Measurements from ENCODE around the gene ZNF562.
"Not testable (repeated sequence)": the region's sequence is repeated elsewhere in the genome, so short reads cannot be mapped to it uniquely, and the experiment has no call there.

ZNF562 gene

DNA sequence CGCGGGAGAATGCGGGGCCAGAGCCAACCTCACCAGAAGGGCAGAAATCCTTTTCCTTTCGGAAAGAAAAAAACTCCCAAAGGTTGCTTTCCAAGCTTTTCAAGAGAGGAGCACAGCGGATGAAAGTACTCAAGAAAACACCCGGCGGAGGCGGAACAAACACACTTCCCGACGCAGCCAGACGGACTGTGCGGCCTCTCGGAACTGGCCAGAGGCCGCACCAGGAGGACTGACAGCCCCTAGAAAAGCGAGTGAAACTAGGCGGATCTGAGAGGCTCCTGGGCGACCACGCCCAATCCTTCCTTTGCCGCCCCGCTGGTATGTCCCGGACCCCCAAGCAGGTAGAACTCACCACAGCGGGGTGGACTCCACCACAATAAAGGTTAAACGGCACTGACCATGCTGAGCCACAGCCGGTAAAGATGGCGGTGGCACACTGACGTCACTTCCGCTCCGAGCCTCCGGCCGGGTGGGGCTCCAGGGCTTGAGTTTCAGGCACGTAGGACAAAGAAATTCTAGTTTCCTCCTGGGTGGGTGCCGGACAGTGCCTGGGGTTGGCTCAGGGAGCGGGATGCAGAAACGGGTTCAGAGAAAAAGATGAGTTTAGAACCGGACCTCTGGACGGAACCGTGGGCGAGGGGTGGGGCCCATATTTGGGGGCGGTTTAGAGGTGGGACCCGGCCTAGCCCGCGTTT, at the start of gene ZNF562:
Gene ZNF562 (minus strand): TSS at position 438 of the 695 bp plus-strand sequence. CDS start 14,356 bp downstream, outside the sequence.
- Histone ChIP-seq H3K36me3 (ENCODE audit: insufficient read depth, low read length) (peaks cover 33% of the 10 kb centered on the region), H3K4me1 (ENCODE audit: control insufficient read depth, insufficient read depth, low read length, unreplicated experiment) (no peaks in the 10 kb centered on the region), H3K4me3 (ENCODE audit: low read depth, low read length) (peak within 1 kb of the TSS; percentile 100), H3K27me3 (ENCODE audit: insufficient read depth, low read length) (no peaks in the 10 kb centered on the region), H3K27ac (ENCODE audit: low read depth, low read length) (peak within 1 kb of the TSS; percentile 97), H3K79me2 (ENCODE audit: control insufficient read depth, insufficient read depth, low read length, unreplicated experiment) (peaks cover 51% of the 10 kb centered on the region), H2AFZ (ENCODE audit: low read length, unreplicated experiment) (peak within 1 kb of the TSS; percentile 97)

DNA sequence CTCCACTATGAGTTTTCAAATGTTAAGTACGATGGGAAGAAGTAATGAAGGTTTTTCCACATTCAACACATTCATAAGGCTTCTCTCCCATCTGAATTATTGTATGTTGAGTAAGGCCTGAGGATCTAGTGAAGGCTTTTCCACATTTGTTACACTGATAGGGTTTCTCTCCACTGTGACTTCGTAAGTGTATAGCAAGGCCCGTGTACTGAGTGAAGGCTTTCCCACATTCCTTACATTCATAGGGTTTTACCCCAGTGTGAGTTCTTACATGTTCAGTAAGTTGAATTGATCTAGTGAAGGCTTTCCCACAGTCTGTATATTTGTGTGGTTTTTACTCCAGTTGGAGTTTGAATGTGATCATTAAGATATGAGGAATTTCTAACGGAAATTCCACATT, 49.3 kb upstream of the ZNF562 start:
- no peak overlapping the region for H3K4me3 ChIP-seq (ENCODE audit: low read depth, low read length)
- H3K4me1 ChIP-seq (ENCODE audit: control insufficient read depth, insufficient read depth, low read length, unreplicated experiment) = no peaks in the 10 kb centered on the region
- no peak overlapping the region for H2AFZ ChIP-seq (ENCODE audit: low read length, unreplicated experiment)
- H3K79me2 ChIP-seq (ENCODE audit: control insufficient read depth, insufficient read depth, low read length, unreplicated experiment) = no peaks in the 10 kb centered on the region
- no peaks in the 10 kb centered on the region for H3K36me3 ChIP-seq (ENCODE audit: insufficient read depth, low read length)
- H3K27ac ChIP-seq (ENCODE audit: low read depth, low read length) = no peak overlapping the region
- peaks cover 23% of the 10 kb centered on the region for H3K27me3 ChIP-seq (ENCODE audit: insufficient read depth, low read length)

DNA sequence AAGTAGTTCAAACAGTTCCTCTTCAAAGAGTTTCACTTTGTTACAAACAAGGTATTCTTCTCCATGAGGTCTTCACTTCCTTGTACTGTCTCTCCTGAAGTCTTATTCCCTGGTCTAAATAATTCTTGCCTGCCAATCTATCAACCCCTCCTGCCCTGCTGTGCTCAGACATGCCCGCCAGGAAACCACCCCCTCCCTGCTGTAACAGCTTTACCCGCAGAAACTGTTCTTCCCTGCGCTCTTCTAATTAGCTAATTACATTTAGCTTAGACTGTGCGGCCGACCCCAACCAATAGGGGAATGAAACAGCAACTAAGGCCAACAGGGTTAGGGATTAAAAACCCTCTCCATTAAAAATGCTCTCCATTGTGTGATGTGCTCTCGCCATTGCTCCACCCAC, 47.0 kb upstream of the ZNF562 start:
- H2AFZ ChIP-seq (ENCODE audit: low read length, unreplicated experiment) = no peak overlapping the region
- peak overlapping the region; percentile 25; the same call in 1 of the 2 replicates for H3K4me3 ChIP-seq (ENCODE audit: low read depth, low read length)
- H3K27ac ChIP-seq (ENCODE audit: low read depth, low read length) = no peak overlapping the region
- no peaks in the 10 kb centered on the region for H3K79me2 ChIP-seq (ENCODE audit: control insufficient read depth, insufficient read depth, low read length, unreplicated experiment)
- H3K27me3 ChIP-seq (ENCODE audit: insufficient read depth, low read length) = peaks cover 18% of the 10 kb centered on the region; the same call in 1 of the 2 replicates
- H3K4me1 ChIP-seq (ENCODE audit: control insufficient read depth, insufficient read depth, low read length, unreplicated experiment) = no peaks in the 10 kb centered on the region
- H3K36me3 ChIP-seq (ENCODE audit: insufficient read depth, low read length) = no peaks in the 10 kb centered on the region

DNA sequence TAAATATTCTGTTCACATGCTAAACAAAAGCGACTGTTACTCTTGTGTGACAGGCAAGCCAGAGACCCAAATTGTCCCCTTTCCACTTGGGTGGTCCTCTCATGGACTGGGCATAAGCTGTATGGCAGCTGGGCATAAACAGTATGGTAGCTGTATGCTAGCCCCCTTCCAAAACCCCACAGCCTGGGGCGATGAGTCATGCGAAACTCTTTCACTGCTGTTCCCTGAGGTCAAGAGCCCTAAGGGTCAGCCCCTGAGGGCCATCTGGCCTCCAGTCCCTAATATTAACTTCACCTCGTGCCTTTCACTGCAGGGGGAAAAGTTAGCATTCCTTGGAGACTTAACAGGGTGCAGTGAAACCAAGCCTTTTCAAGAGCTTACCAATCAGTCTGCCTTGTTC, 45.6 kb upstream of the ZNF562 start:
- no peak overlapping the region for H2AFZ ChIP-seq (ENCODE audit: low read length, unreplicated experiment)
- no peaks in the 10 kb centered on the region for H3K4me1 ChIP-seq (ENCODE audit: control insufficient read depth, insufficient read depth, low read length, unreplicated experiment)
- peaks cover 18% of the 10 kb centered on the region; the same call in 1 of the 2 replicates for H3K27me3 ChIP-seq (ENCODE audit: insufficient read depth, low read length)
- no peaks in the 10 kb centered on the region for H3K36me3 ChIP-seq (ENCODE audit: insufficient read depth, low read length)
- H3K4me3 ChIP-seq (ENCODE audit: low read depth, low read length) = no peak overlapping the region
- no peak overlapping the region for H3K27ac ChIP-seq (ENCODE audit: low read depth, low read length)
- H3K79me2 ChIP-seq (ENCODE audit: control insufficient read depth, insufficient read depth, low read length, unreplicated experiment) = no peaks in the 10 kb centered on the region

DNA sequence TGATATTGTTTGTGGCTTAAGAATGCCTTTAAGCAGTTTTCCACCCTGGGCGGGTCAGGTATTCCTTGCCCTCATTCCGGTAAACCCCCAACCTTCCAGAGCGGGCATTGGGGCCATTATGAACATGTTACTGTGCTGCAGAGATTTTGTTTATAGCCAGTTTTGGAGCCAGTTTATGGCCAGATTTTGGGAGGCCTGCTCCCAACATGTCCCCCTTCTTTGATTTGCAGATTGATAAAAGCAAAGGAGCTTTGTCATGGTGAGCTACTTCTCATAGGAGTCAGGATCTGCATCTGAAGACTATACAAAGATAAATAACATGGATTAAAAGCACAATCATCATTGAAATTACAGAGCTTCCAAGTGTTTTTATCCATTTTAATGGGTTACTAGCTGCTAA, 36.9 kb upstream of the ZNF562 start:
- no peaks in the 10 kb centered on the region for H3K36me3 ChIP-seq (ENCODE audit: insufficient read depth, low read length)
- no peak overlapping the region for H3K27ac ChIP-seq (ENCODE audit: low read depth, low read length)
- no peak overlapping the region for H2AFZ ChIP-seq (ENCODE audit: low read length, unreplicated experiment)

GRCh38 chr19:9709305-9709704, 34.4 kb upstream of the ZNF562 start:
- Histone ChIP-seq H3K27ac (ENCODE audit: low read depth, low read length) (no peak overlapping the region), H3K4me3 (ENCODE audit: low read depth, low read length) (no peak overlapping the region), H2AFZ (ENCODE audit: low read length, unreplicated experiment) (no peak overlapping the region), H3K79me2 (ENCODE audit: control insufficient read depth, insufficient read depth, low read length, unreplicated experiment) (no peaks in the 10 kb centered on the region), H3K36me3 (ENCODE audit: insufficient read depth, low read length) (no peaks in the 10 kb centered on the region), H3K27me3 (ENCODE audit: insufficient read depth, low read length) (peaks cover under 1% of the 10 kb centered on the region; the same call in 1 of the 2 replicates), H3K4me1 (ENCODE audit: control insufficient read depth, insufficient read depth, low read length, unreplicated experiment) (no peaks in the 10 kb centered on the region)

More for the DNA sequence above, 36.9 kb upstream of the ZNF562 start:
- H3K4me3 ChIP-seq (ENCODE audit: low read depth, low read length) = no peak overlapping the region
- H3K79me2 ChIP-seq (ENCODE audit: control insufficient read depth, insufficient read depth, low read length, unreplicated experiment) = no peaks in the 10 kb centered on the region
- H3K27me3 ChIP-seq (ENCODE audit: insufficient read depth, low read length) = peaks cover 8% of the 10 kb centered on the region; the same call in 1 of the 2 replicates
- no peaks in the 10 kb centered on the region for H3K4me1 ChIP-seq (ENCODE audit: control insufficient read depth, insufficient read depth, low read length, unreplicated experiment)

- no peaks in the 10 kb centered on the region for H3K27me3 ChIP-seq (ENCODE audit: insufficient read depth, low read length)
- no peak overlapping the region for H3K27ac ChIP-seq (ENCODE audit: low read depth, low read length)
- no peak overlapping the region for H3K4me3 ChIP-seq (ENCODE audit: low read depth, low read length)
- H3K36me3 ChIP-seq (ENCODE audit: insufficient read depth, low read length) = no peaks in the 10 kb centered on the region
- no peak overlapping the region for H2AFZ ChIP-seq (ENCODE audit: low read length, unreplicated experiment)
- no peaks in the 10 kb centered on the region for H3K4me1 ChIP-seq (ENCODE audit: control insufficient read depth, insufficient read depth, low read length, unreplicated experiment)
- no peaks in the 10 kb centered on the region for H3K79me2 ChIP-seq (ENCODE audit: control insufficient read depth, insufficient read depth, low read length, unreplicated experiment)
Observed at GRCh38 chr19:9705836-9706235, 30.9 kb upstream of the ZNF562 start.

- Histone ChIP-seq H3K4me3 (ENCODE audit: low read depth, low read length) (no peak overlapping the region), H3K4me1 (ENCODE audit: control insufficient read depth, insufficient read depth, low read length, unreplicated experiment) (no peaks in the 10 kb centered on the region), H3K79me2 (ENCODE audit: control insufficient read depth, insufficient read depth, low read length, unreplicated experiment) (no peaks in the 10 kb centered on the region), H2AFZ (ENCODE audit: low read length, unreplicated experiment) (no peak overlapping the region), H3K27me3 (ENCODE audit: insufficient read depth, low read length) (no peaks in the 10 kb centered on the region), H3K36me3 (ENCODE audit: insufficient read depth, low read length) (no peaks in the 10 kb centered on the region), H3K27ac (ENCODE audit: low read depth, low read length) (no peak overlapping the region)
Observed at GRCh38 chr19:9702186-9702585, 27.3 kb upstream of the ZNF562 start.

GRCh38 chr19:9700229-9700981, 25.5 kb upstream of the ZNF562 start:
- Histone ChIP-seq H3K79me2 (ENCODE audit: control insufficient read depth, insufficient read depth, low read length, unreplicated experiment) (no peaks in the 10 kb centered on the region), H3K4me3 (ENCODE audit: low read depth, low read length) (no peak overlapping the region), H2AFZ (ENCODE audit: low read length, unreplicated experiment) (no peak overlapping the region), H3K27me3 (ENCODE audit: insufficient read depth, low read length) (no peaks in the 10 kb centered on the region), H3K27ac (ENCODE audit: low read depth, low read length) (no peak overlapping the region), H3K4me1 (ENCODE audit: control insufficient read depth, insufficient read depth, low read length, unreplicated experiment) (no peaks in the 10 kb centered on the region), H3K36me3 (ENCODE audit: insufficient read depth, low read length) (no peaks in the 10 kb centered on the region)

DNA sequence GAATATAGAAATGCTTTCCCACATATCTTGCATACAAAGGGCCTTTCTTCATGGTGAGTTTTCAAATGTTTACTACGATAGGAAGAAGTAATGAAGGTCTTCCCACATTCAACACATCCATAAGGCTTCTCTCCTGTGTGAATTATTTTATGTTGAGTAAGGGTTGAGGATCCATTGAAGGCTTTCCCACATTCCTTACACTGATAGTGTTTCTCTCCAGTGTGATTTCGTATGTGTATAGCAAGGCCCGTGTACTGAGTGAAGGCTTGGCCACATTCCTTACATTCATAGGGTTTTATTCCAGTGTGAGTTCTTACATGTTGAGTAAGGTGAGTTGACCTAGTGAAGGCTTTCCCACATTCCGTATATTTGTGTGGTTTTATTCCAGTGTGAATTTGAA, 15.4 kb upstream of the ZNF562 start:
- not testable (repeated sequence) for H3K4me3 ChIP-seq (ENCODE audit: low read depth, low read length); H3K79me2 ChIP-seq (ENCODE audit: control insufficient read depth, insufficient read depth, low read length, unreplicated experiment); H3K27me3 ChIP-seq (ENCODE audit: insufficient read depth, low read length); H3K27ac ChIP-seq (ENCODE audit: low read depth, low read length); H2AFZ ChIP-seq (ENCODE audit: low read length, unreplicated experiment); H3K4me1 ChIP-seq (ENCODE audit: control insufficient read depth, insufficient read depth, low read length, unreplicated experiment); H3K36me3 ChIP-seq (ENCODE audit: insufficient read depth, low read length)

DNA sequence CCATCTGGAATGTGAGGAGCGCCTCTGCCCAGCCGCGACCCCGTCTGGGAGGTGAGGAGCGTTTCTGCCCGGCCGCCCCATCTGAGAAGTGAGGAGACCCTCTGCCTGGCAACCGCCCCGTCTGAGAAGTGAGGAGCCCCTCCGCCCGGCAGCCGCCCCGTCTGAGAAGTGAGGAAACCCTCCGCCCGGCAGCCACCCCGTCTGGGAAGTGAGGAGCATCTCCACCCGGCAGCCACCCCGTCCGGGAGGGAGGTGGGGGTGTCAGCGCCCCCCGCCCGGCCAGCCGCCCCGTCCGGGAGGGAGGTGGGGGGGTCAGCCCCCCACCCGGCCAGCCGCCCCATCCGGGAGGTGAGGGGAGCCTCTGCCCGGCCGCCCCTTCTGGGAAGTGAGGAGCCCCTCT, 5.1 kb upstream of the ZNF562 start:
- not testable (repeated sequence) for H3K4me3 ChIP-seq (ENCODE audit: low read depth, low read length); H3K4me1 ChIP-seq (ENCODE audit: control insufficient read depth, insufficient read depth, low read length, unreplicated experiment); H3K27ac ChIP-seq (ENCODE audit: low read depth, low read length); H3K27me3 ChIP-seq (ENCODE audit: insufficient read depth, low read length); H3K79me2 ChIP-seq (ENCODE audit: control insufficient read depth, insufficient read depth, low read length, unreplicated experiment); H3K36me3 ChIP-seq (ENCODE audit: insufficient read depth, low read length); H2AFZ ChIP-seq (ENCODE audit: low read length, unreplicated experiment)

Measured in ACC112 (cell line).